Urinary bladder (tissue), 4 donors: ENCODE measurements around the gene ITM2B. TPM values are rescaled to one million over a fixed set of nuclear protein-coding genes. Genes with fewer than 3 reads are reported as not detected.

ENCODE experiments used
- DNase-seq: peaks from one replicate; pipeline ENCODE4 v3.0.0-alpha.2; 2015; ENCODE audit errors: extremely low spot score
- H3K27ac ChIP-seq: one replicate; pipeline ENCODE4 v1.5.1; 2013; ENCODE audit warnings: low read depth, mild to moderate bottlenecking, moderate library complexity
- H3K36me3 ChIP-seq: one replicate; pipeline ENCODE4 v1.6.1; 2013; ENCODE audit warnings: mild to moderate bottlenecking, moderate library complexity; ENCODE audit not compliant: insufficient read depth
- H3K4me1 ChIP-seq: one replicate; pipeline ENCODE4 v1.6.1; 2013; ENCODE audit warnings: mild to moderate bottlenecking, moderate library complexity; ENCODE audit not compliant: insufficient read depth
- H3K4me3 ChIP-seq: one replicate; pipeline ENCODE4 v1.5.1; 2013; ENCODE audit warnings: low read depth, low read length
- WGBS: extraction: QIAGEN DNeasy Blood & Tissue Kit; methylation state at CpG from one replicate; pipeline ENCODE4 v1.1.7; 2013; 5-methylcytosine and 5-hydroxymethylcytosine counted together
- polyA plus RNA-seq: library from polyadenylated mRNA; stranded (reverse); fragments of 200-250 nt; gene quantifications from one replicate; pipeline ENCODE4 v1.2.3, GENCODE V29; 2013
- total RNA-seq: library from RNA; depleted of rRNA; stranded (reverse); fragments of >200 nt; gene quantifications from one replicate; pipeline ENCODE4 v1.2.3, GENCODE V29; 2014
- donor health status: healthy with polysubstance abuse.
- donor health status: healthy.

The ITM2B gene
- total and polyA plus RNA-seq, 2 donors: 509 to 657 TPM

- Histone ChIP-seq H3K4me3 (peak overlapping the region; percentile 33), H3K36me3 (no peaks in the 10 kb centered on the region), H3K27ac (no peak overlapping the region), H3K4me1 (no peaks in the 10 kb centered on the region)
- WGBS: 70% methylated on average over 41 of the region's 41 CpGs
- DNase-seq: no peak
Measured at GRCh38 chr13:48317511-48318376, 84.7 kb downstream of the ITM2B start.

DNA sequence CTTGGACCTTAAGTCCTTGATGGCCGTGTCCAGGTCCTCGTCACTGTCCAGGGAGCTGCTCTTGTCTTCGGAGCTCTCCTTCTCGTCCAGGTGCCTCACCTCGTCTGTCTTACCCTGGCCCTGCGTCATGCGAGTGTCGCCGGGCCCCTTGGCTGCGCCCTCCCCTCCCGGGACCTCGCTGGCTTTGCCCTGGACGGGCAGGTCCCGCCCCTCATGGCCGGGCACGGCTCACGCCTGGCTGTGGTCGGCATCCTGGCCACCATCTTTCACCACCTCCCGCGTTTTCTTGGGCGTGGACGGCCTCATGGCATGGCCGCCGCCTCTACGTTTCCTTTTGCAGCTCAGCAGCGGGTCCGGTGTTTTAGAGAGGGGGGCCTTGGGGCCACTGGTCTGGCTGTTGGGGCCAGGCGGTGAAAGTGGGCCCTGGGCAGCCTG lies 85.4 kb downstream of the ITM2B start:
- 64% methylated on average over 28 of the region's 28 CpGs for WGBS

DNA sequence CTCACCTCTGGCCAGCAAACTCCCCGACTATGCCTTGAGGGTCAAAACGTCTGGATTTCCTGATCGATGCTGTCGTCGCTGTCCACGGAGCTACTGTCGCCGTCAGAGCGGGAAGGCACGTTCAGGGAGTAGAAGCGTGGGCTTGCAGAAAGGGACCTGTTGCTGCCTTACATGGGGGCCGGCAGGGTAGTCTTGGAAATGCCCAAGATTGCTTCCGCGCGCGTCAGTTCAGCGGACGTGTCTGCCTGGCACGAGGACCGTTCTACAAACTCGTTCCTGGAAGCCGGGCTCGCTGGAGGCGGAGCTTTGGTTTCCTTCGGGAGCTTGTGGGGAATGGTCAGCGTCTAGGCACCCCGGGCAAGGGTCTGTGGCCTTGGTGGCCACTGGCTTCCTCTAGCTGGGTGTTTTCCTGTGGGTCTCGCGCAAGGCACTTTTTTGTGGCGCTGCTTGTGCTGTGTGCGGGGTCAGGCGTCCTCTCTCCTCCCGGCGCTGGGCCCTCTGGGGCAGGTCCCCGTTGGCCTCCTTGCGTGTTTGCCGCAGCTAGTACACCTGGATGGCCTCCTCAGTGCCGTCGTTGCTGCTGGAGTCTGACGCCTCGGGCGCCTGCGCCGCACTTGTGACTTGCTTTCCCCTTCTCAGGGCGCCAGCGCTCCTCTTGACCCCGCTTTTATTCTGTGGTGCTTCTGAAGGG lies 86.0 kb downstream of the ITM2B start:
- Histone ChIP-seq H3K36me3 (no peaks in the 10 kb centered on the region), H3K27ac (no peak overlapping the region), H3K4me3 (peak overlapping the region; percentile 33), H3K4me1 (no peaks in the 10 kb centered on the region)
- DNase-seq: no peak
- 58% methylated on average over 47 of the region's 47 CpGs for WGBS

More for the DNA sequence above, 85.4 kb downstream of the ITM2B start:
- no peak overlapping the region for H3K27ac ChIP-seq
- H3K4me3 ChIP-seq: peak overlapping the region; percentile 33
- no peaks in the 10 kb centered on the region for H3K36me3 ChIP-seq
- no peaks in the 10 kb centered on the region for H3K4me1 ChIP-seq
- no peak for DNase-seq

Other genes with a start within 250 kb of the ITM2B start
- gene SUCLA2, start 231.9 kb upstream of the ITM2B start, total RNA-seq: 70.4 TPM
- gene SUCLA2, start 231.9 kb upstream of the ITM2B start, polyA plus RNA-seq: 55.6 TPM
- 15.3 TPM for gene NUDT15, start 195.5 kb upstream of the ITM2B start, total RNA-seq
- 9.9 TPM for gene NUDT15, start 195.5 kb upstream of the ITM2B start, polyA plus RNA-seq
- gene MED4, start 138.1 kb upstream of the ITM2B start, total RNA-seq: 52.4 TPM
- 56.3 TPM for gene MED4, start 138.1 kb upstream of the ITM2B start, polyA plus RNA-seq
- 81.6 TPM for gene RB1, start 70.5 kb downstream of the ITM2B start, total RNA-seq
- gene RB1, start 70.5 kb downstream of the ITM2B start, polyA plus RNA-seq: 19.7 TPM
- gene LPAR6, start 179.9 kb downstream of the ITM2B start, total RNA-seq: 92.7 TPM
- gene LPAR6, start 179.9 kb downstream of the ITM2B start, polyA plus RNA-seq: 20.8 TPM